Endothelial cell of umbilical vein (primary cell): ENCODE measurements around the gene ZBED4. TPM values are rescaled to one million over a fixed set of nuclear protein-coding genes. Genes with fewer than 3 reads are reported as not detected.

Experiments
- BruUV-seq: library from RNA; stranded (reverse); fragments of 400-500 nt; replicated peaks from 2 replicates; lab custom pipeline; 2021; lab: Mats Ljungman, UMichigan
- CTCF ChIA-PET: fragments of 300-600, 350-600 bp; sonication (Branson Sonifier 250); formaldehyde crosslinking; loops from one replicate; lab custom pipeline; 2021; ENCODE audit warnings: antibody characterized with exemption, inconsistent platforms; lab: Charles Lee
- POLR2A ChIA-PET: fragments of 300-600, 350-600 bp; sonication (Branson Sonifier 250); formaldehyde crosslinking; loops from one replicate; lab custom pipeline; 2021; ENCODE audit warnings: antibody characterized with exemption, inconsistent platforms; lab: Charles Lee
- DNase-seq: peaks from one replicate; pipeline ENCODE4 v3.0.0-alpha.2; 2011; ENCODE audit warnings: low read depth, low spot score
- FAIRE-seq: peaks from 2 replicates; lab custom pipeline; 2011; peaks lifted over from hg19 to GRCh38; lab: Jason Lieb, UNC
- H2AFZ ChIP-seq: 2 replicates; pipeline ENCODE4 v1.6.0; 2012; ENCODE audit warnings: low read depth, low read length, control low read depth, inconsistent platforms
- H3K27ac ChIP-seq: 2 replicates; pipeline ENCODE4 v1.5.1; 2011; ENCODE audit warnings: low read depth, mild to moderate bottlenecking, control low read depth, low read length, moderate library complexity; ENCODE audit not compliant: insufficient read depth
- H3K27me3 ChIP-seq, 2 experiments: 2 replicates each; pipeline versions ENCODE4 v1.6.0 to v1.6.1; 2011; ENCODE audit warnings: low read length in 2 of 2, mixed read lengths in 1 of 2; ENCODE audit not compliant: control insufficient read depth in 2 of 2, insufficient read depth in 2 of 2
- H3K36me3 ChIP-seq, 2 experiments: 2 replicates in 1 of 2; 3 replicates in 1 of 2; pipeline ENCODE4 v1.5.1; 2011; ENCODE audit warnings: low read length in 2 of 2, mild to moderate bottlenecking in 1 of 2, moderate library complexity in 1 of 2; ENCODE audit not compliant: control insufficient read depth in 2 of 2, insufficient read depth in 2 of 2; ENCODE audit errors: extremely low read depth in 1 of 2
- H3K4me1 ChIP-seq: 3 replicates; pipeline ENCODE4 v1.5.1; 2011; ENCODE audit warnings: mild to moderate bottlenecking, low read length; ENCODE audit not compliant: control insufficient read depth, insufficient read depth; ENCODE audit errors: extremely low read depth
- H3K4me2 ChIP-seq: 2 replicates; pipeline ENCODE4 v1.6.1; 2011; ENCODE audit warnings: low read length, control low read depth, mixed read lengths; ENCODE audit not compliant: insufficient read depth
- H3K4me3 ChIP-seq, 3 experiments: fragments of 200-600 bp in 1 of 3; sonication (generic), shearing (Covaris generic) in 1 of 3; replicated peaks in 1 of 3; 2 replicates each; pipeline ENCODE4 v1.5.1; 2011 to 2016; ENCODE audit warnings: control low read depth in 3 of 3, low read length in 3 of 3, mild to moderate bottlenecking in 2 of 3, inconsistent platforms in 1 of 3, low read depth in 1 of 3, moderate library complexity in 1 of 3; ENCODE audit not compliant: insufficient read depth in 1 of 3
- H3K79me2 ChIP-seq: 2 replicates; pipeline ENCODE4 v1.6.0; 2012; ENCODE audit warnings: low read length, inconsistent platforms; ENCODE audit not compliant: control insufficient read depth, insufficient read depth
- H3K9ac ChIP-seq: replicated peaks from 2 replicates; pipeline ENCODE3; 2011; ENCODE audit warnings: low read length, control low read depth; ENCODE audit not compliant: insufficient read depth; ENCODE audit errors: extremely low read depth
- H3K9me1 ChIP-seq: replicated peaks from 3 replicates; pipeline ENCODE4 v1.6.0; 2011; ENCODE audit warnings: mild to moderate bottlenecking, low read length; ENCODE audit not compliant: control insufficient read depth, insufficient read depth; ENCODE audit errors: extremely low read depth
- H3K9me3 ChIP-seq: replicated peaks from 2 replicates; pipeline ENCODE4 v1.5.1; 2012; ENCODE audit warnings: low read length, inconsistent platforms; ENCODE audit not compliant: control insufficient read depth, insufficient read depth
- H4K20me1 ChIP-seq: replicated peaks from 2 replicates; pipeline ENCODE3; 2011; ENCODE audit warnings: mild to moderate bottlenecking, low read length; ENCODE audit not compliant: control insufficient read depth, insufficient read depth; ENCODE audit errors: extremely low read depth
- GATA2 ChIP-seq: IDR thresholded peaks from 2 replicates; pipeline ENCODE4 v1.7.0; 2011; ENCODE audit warnings: low read depth, mild to moderate bottlenecking, moderate library complexity, mixed read lengths, low read length; ENCODE audit not compliant: insufficient read length, insufficient read depth
- MYC ChIP-seq: IDR thresholded peaks from one replicate; pipeline ENCODE4 v1.6.1; 2011; ENCODE audit warnings: mild to moderate bottlenecking, low read depth, low read length
- POLR2A ChIP-seq: IDR thresholded peaks from 2 replicates; pipeline ENCODE4 v1.6.1; 2012; ENCODE audit warnings: low read depth, mild to moderate bottlenecking, control low read depth, low read length
- dilution Hi-C: fragments of 300-500 bp; cut with MboI; formaldehyde crosslinking; loops from one replicate; pipeline ENCODE4 v1.15.0; 2019; ENCODE audit warnings: low sequenced_read_pairs; ENCODE audit not compliant: extremely low pct_ligation_motif_present
- intact Hi-C: fragments of 100-400 bp; cut with micrococcal nuclease; formaldehyde crosslinking; loops from one replicate; pipeline ENCODE4 v1.10.0; 2022
- polyA plus RNA-seq, 4 experiments: library from polyadenylated mRNA; depleted of rRNA in 3 of 4; stranded (reverse) in 3 of 4; unstranded in 1 of 4; fragments of >200 nt; gene quantifications; 2 replicates each; pipeline versions ENCODE4 v1.2.1 to v1.2.3, GENCODE V29; 2011 to 2012; ENCODE audit warnings: missing spikeins in 1 of 4
- total RNA-seq: library from RNA; stranded (reverse); gene quantifications from 2 replicates; pipeline ENCODE4 v1.2.3, GENCODE V29; 2021

The ZBED4 gene
- total and polyA plus RNA-seq, 2 donors (not counting 3 experiments of a cell fraction or from before 2014, with no cell fraction given): 8.6 to 18.2 TPM

DNA sequence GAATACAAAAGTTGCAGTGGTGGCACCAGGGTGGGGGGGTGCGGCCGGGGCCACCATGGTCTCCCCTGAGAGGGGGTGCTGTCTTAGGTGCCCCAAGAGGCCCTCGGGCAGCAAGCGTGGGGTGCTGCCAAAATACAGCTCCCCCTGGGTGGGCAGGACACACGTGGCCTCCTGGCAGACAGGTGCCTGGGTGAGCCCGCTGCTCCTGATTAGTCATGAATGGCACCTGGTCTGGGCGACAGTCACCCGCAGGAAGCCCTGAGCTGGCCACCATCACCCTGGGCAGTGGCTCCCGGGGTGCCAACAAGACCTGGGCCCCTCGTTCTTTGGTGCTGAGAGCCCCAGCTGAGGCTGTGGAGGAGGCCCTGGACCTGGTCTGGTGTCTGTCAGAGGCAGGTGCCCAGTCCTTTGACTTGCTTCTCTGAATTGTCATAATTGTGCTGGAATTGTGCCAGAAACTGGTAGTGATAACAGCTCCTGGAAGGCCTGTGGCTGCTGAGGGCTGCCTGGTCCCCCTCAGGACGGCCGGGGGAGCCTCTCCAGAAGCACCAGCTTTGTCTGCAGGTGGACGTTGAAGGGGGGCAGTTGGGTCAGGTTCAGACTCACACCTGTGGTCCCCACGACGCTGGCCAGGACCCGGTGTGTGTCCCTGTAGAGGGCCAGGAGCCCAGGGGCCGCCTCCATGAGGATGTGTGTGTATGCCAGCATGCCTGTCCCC lies 49.8 kb downstream of the ZBED4 start:
- H3K36me3 ChIP-seq: peaks cover 0 to 19% of the 10 kb centered on the region in 2 experiments
- no peak overlapping the region for H3K9ac ChIP-seq
- TF ChIP-seq MYC: no peak
- H3K4me1 ChIP-seq: no peaks in the 10 kb centered on the region
- H2AFZ ChIP-seq: no peak overlapping the region
- intact Hi-C loops: no loop called here
- no peak for FAIRE-seq
- dilution Hi-C loops: no loop called here
- H3K9me3 ChIP-seq: no peaks in the 10 kb centered on the region
- ChIA-PET POLR2A (no interaction called here), CTCF (no interaction called here)
- no peaks in the 10 kb centered on the region for H3K9me1 ChIP-seq
- H3K79me2 ChIP-seq: no peaks in the 10 kb centered on the region
- DNase-seq: no peak
- no peaks in the 10 kb centered on the region for H4K20me1 ChIP-seq
- H3K4me3 ChIP-seq: no peak overlapping the region
- BruUV-seq: TSS peak; percentile 43
- H3K27me3 ChIP-seq: no peaks in the 10 kb centered on the region
- H3K4me2 ChIP-seq: no peak overlapping the region
- no peak overlapping the region for H3K27ac ChIP-seq

DNA sequence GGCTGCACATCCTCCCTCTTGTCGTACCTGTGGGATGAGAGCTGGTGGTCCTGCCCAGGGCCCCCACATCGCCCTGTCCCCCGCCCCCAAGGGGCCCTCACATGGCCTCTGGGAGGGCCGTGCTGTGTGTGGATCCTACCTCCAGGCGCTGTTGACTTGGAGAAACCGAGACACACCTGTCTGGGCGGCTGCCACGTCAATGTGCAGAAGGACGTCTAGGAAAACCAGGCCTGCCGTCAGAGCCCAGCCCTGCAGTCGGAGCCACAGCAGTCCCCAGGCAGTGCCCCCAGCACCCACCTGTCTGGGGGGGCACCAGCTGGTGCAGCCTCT lies 50.4 kb downstream of the ZBED4 start:
- Histone ChIP-seq H3K79me2 (no peaks in the 10 kb centered on the region), H3K27ac (no peak overlapping the region), H2AFZ (no peak overlapping the region), H3K4me1 (no peaks in the 10 kb centered on the region), H3K9ac (no peak overlapping the region), H3K4me2 (no peak overlapping the region), H4K20me1 (no peaks in the 10 kb centered on the region), H3K9me3 (no peaks in the 10 kb centered on the region), H3K4me3 (no peak overlapping the region), H3K36me3 (peaks cover 0 to 21% of the 10 kb centered on the region in 2 experiments), H3K9me1 (no peaks in the 10 kb centered on the region), H3K27me3 (no peaks in the 10 kb centered on the region)
- POLR2A ChIA-PET: no interaction called here
- FAIRE-seq (no peak), DNase-seq (no peak)
- dilution Hi-C loops (no loop called here), intact Hi-C loops (no loop called here)
- TF ChIP-seq GATA2 (no peak), POLR2A (no peak)
- BruUV-seq: no TSS peak
- CTCF ChIA-PET: no interaction called here
